ENCODE measurements around the gene IL23A.

- TF ChIP-seq CTCF (IDR thresholded peaks at IDR 0.05) (peak; percentile 36 to 69 (median 59)), POLR2A (IDR thresholded peaks at IDR 0.05) (peak; percentile 18 to 65)
Observed at GRCh38 chr12:56333679-56334489, 4.8 kb upstream of the IL23A start, which contains the start of gene PAN2.
